ENCODE data around the gene TMEM182.

DNA sequence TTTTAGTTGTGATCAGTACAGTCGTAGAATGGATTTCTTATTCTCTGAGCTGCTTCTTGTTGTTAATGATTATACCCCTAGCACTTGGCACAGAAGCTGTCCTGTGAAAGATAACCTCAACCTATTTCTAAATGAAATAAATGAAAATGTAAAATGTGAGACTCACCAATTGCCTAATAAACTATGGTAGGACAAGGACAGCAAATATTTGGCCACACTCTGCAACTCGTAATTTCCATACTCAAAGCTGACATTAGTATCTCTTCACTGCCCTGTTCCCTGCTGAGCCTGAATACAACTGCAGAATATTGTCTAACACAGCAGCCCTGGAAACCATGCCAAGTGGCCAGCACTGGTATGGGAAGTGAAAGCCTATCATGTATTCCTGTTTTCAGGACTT lies 34.5 kb downstream of the TMEM182 start:
- TF ChIP-seq, protein P1, sequence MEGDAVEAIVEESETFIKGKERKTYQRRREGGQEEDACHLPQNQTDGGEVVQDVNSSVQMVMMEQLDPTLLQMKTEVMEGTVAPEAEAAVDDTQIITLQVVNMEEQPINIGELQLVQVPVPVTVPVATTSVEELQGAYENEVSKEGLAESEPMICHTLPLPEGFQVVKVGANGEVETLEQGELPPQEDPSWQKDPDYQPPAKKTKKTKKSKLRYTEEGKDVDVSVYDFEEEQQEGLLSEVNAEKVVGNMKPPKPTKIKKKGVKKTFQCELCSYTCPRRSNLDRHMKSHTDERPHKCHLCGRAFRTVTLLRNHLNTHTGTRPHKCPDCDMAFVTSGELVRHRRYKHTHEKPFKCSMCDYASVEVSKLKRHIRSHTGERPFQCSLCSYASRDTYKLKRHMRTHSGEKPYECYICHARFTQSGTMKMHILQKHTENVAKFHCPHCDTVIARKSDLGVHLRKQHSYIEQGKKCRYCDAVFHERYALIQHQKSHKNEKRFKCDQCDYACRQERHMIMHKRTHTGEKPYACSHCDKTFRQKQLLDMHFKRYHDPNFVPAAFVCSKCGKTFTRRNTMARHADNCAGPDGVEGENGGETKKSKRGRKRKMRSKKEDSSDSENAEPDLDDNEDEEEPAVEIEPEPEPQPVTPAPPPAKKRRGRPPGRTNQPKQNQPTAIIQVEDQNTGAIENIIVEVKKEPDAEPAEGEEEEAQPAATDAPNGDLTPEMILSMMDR (conservative IDR thresholded peaks at IDR 0.05) = no peak
- no peak for TF ChIP-seq EZH2 (IDR thresholded peaks at IDR 0.05; ENCODE audit: low read depth)

Measured in PC-9 (cell line).